CD4-positive, alpha-beta memory T cell (primary cell): ENCODE results near the gene ATP11A. TPM values are rescaled to one million over a fixed set of nuclear protein-coding genes. Genes with fewer than 3 reads are reported as not detected.

Experiments used
- CTCF ChIA-PET: fragments of 350-600 bp; sonication (Branson Sonifier 250); formaldehyde crosslinking; loops from one replicate; lab custom pipeline; 2021; ENCODE audit warnings: inconsistent platforms; ENCODE audit not compliant: partially characterized antibody; lab: Charles Lee
- POLR2A ChIA-PET: fragments of 350-600 bp; sonication (Branson Sonifier 250); formaldehyde crosslinking; loops from one replicate; lab custom pipeline; 2021; ENCODE audit not compliant: partially characterized antibody; lab: Charles Lee
- DNase-seq, 5 donors: peaks; one replicate each; pipeline versions ENCODE4 v3.0.0 to v3.0.0-alpha.2; 2020 to 2022; ENCODE audit warnings: mixed read lengths in 1 of 5
- H3K27ac ChIP-seq: one replicate; pipeline ENCODE4 v1.7.0; 2013; ENCODE audit warnings: low read depth, low read length
- H3K27me3 ChIP-seq: 2 replicates; pipeline ENCODE4 v1.7.0; 2013; ENCODE audit warnings: mild to moderate bottlenecking, low read length, moderate library complexity; ENCODE audit not compliant: insufficient read depth
- H3K36me3 ChIP-seq: 2 replicates; pipeline ENCODE4 v1.7.0; 2013; ENCODE audit warnings: mild to moderate bottlenecking, low read length, moderate library complexity; ENCODE audit not compliant: insufficient read depth
- H3K4me1 ChIP-seq: 2 replicates; pipeline ENCODE4 v1.7.0; 2013; ENCODE audit warnings: mild to moderate bottlenecking, low read length, moderate library complexity; ENCODE audit not compliant: insufficient read depth
- H3K4me3 ChIP-seq, 2 donors: one replicate each; pipeline ENCODE4 v1.7.0; 2013; ENCODE audit warnings: low read length in 2 of 2, mild to moderate bottlenecking in 1 of 2
- H3K9me3 ChIP-seq, 2 donors: one replicate each; pipeline ENCODE4 v1.7.0; 2013; ENCODE audit warnings: low read length in 2 of 2, control low read depth in 1 of 2; ENCODE audit not compliant: control insufficient read depth in 1 of 2
- H3K27ac Mint-ChIP-seq, 7 donors: one replicate each; pipeline ENCODE4 v1.8.0; 2020 to 2021; ENCODE audit warnings: mixed read lengths in 7 of 7, mild to moderate bottlenecking in 6 of 7, inconsistent platforms in 3 of 7, moderate library complexity in 3 of 7
- H3K27me3 Mint-ChIP-seq, 2 donors: one replicate each; pipeline ENCODE4 v1.8.0; 2020 to 2021; ENCODE audit warnings: mixed read lengths in 2 of 2
- H3K36me3 Mint-ChIP-seq, 2 donors: one replicate each; pipeline ENCODE4 v1.8.0; 2020 to 2021; ENCODE audit warnings: mixed read lengths in 2 of 2, inconsistent platforms in 1 of 2, mild to moderate bottlenecking in 1 of 2
- H3K4me1 Mint-ChIP-seq, 4 donors: one replicate each; pipeline ENCODE4 v1.8.0; 2020 to 2021; ENCODE audit warnings: mixed read lengths in 4 of 4, mild to moderate bottlenecking in 1 of 4
- H3K4me3 Mint-ChIP-seq, 8 donors: one replicate each; pipeline ENCODE4 v1.8.0; 2020 to 2021; ENCODE audit warnings: mixed read lengths in 8 of 8, mild to moderate bottlenecking in 7 of 8, moderate library complexity in 6 of 8, inconsistent platforms in 3 of 8
- H3K9me3 Mint-ChIP-seq, 8 donors: one replicate each; pipeline ENCODE4 v1.8.0; 2020 to 2021; ENCODE audit warnings: mixed read lengths in 8 of 8, mild to moderate bottlenecking in 5 of 8, inconsistent platforms in 3 of 8, moderate library complexity in 1 of 8
- intact Hi-C: fragments of 100-400 bp; cut with micrococcal nuclease; formaldehyde crosslinking; loops from one replicate; pipeline ENCODE4 v1.15.1; 2023
- polyA plus RNA-seq, 2 donors: library from polyadenylated mRNA; unstranded; fragments of 300-500 nt; fragmentation: Illumina TruSeq; gene quantifications; one replicate each; pipeline ENCODE4 v1.2.3, GENCODE V29; 2021
- total RNA-seq, 2 experiments: library from RNA; stranded (reverse); gene quantifications; one replicate each; pipeline ENCODE4 v1.2.3, GENCODE V29; 2021

The ATP11A gene
- total and polyA plus RNA-seq, 4 experiments from 2014 or later: 1.1 to 50.5 (median 30.7) TPM

- Mint-ChIP-seq H3K4me3 (no peak overlapping the region), H3K27ac (no peak overlapping the region), H3K4me1 (peaks cover 34 to 57% (median 37%) of the 10 kb centered on the region in 4 donors), H3K36me3 (no peaks in the 10 kb centered on the region), H3K27me3 (no peaks in the 10 kb centered on the region), H3K9me3 (no peaks in the 10 kb centered on the region)
- Histone ChIP-seq H3K36me3 (no peaks in the 10 kb centered on the region), H3K4me1 (no peaks in the 10 kb centered on the region), H3K9me3 (no peaks in the 10 kb centered on the region), H3K27me3 (no peaks in the 10 kb centered on the region), H3K27ac (no peak overlapping the region), H3K4me3 (no peak overlapping the region)
- POLR2A ChIA-PET: no interaction called here
- no peak for DNase-seq
- CTCF ChIA-PET: no interaction called here
- intact Hi-C loops: no loop called here
Measured at GRCh38 chr13:112741185-112741755, 51.4 kb downstream of the ATP11A start.

- H3K36me3 ChIP-seq: no peaks in the 10 kb centered on the region
- ChIA-PET POLR2A (no interaction called here), CTCF (no interaction called here)
- no peaks in the 10 kb centered on the region for H3K9me3 ChIP-seq
- H3K4me3 Mint-ChIP-seq: no peak overlapping the region
- no peaks in the 10 kb centered on the region for H3K27me3 Mint-ChIP-seq
- no peaks in the 10 kb centered on the region for H3K36me3 Mint-ChIP-seq
- peaks cover 37 to 58% (median 39%) of the 10 kb centered on the region in 4 donors for H3K4me1 Mint-ChIP-seq
- H3K27me3 ChIP-seq: no peaks in the 10 kb centered on the region
- no peak for DNase-seq
- H3K27ac ChIP-seq: no peak overlapping the region
- H3K4me1 ChIP-seq: no peaks in the 10 kb centered on the region
- peak overlapping the region in 1 of 7 donors; percentile 31 for H3K27ac Mint-ChIP-seq
- H3K4me3 ChIP-seq: no peak overlapping the region
- no peaks in the 10 kb centered on the region for H3K9me3 Mint-ChIP-seq
- intact Hi-C loops: no loop called here
Measured at GRCh38 chr13:112741835-112742570, 52.2 kb downstream of the ATP11A start.

DNA sequence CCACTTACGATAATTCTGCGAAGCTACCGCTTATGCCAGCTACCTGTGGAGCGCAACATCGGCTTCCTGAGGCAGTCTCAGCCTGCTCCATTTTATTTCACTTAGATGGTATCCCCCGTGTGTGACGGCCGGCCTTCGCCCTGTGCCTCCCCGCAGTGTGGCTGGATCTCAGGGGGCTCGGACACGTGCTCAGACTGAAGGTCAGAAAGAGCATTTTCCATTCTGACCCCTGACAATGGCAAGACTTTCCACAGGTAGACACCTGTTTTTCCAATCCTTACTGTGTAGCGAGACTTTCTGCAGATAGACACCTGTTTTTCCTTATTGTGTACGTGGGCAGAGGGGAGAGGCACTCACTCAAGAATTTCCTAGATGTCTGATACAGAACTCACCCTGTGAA is 52.7 kb downstream of the ATP11A start:
- no peaks in the 10 kb centered on the region for H3K9me3 ChIP-seq
- no peaks in the 10 kb centered on the region for H3K27me3 ChIP-seq
- no peaks in the 10 kb centered on the region for H3K36me3 ChIP-seq
- Mint-ChIP-seq H3K27ac (peak overlapping the region in 2 of 7 donors; percentile 7 to 39), H3K4me3 (no peak overlapping the region), H3K4me1 (peaks cover 37 to 54% (median 39%) of the 10 kb centered on the region in 4 donors), H3K27me3 (no peaks in the 10 kb centered on the region), H3K36me3 (no peaks in the 10 kb centered on the region), H3K9me3 (no peaks in the 10 kb centered on the region)
- DNase-seq: no peak
- ChIA-PET CTCF (no interaction called here), POLR2A (no interaction called here)
- intact Hi-C loops: no loop called here
- no peak overlapping the region for H3K27ac ChIP-seq
- no peaks in the 10 kb centered on the region for H3K4me1 ChIP-seq
- H3K4me3 ChIP-seq: no peak overlapping the region

GRCh38 chr13:112743451-112744167 is 53.8 kb downstream of the ATP11A start:
- peak overlapping the region in 1 of 7 donors; percentile 36 for H3K27ac Mint-ChIP-seq
- POLR2A ChIA-PET: no interaction called here

DNA sequence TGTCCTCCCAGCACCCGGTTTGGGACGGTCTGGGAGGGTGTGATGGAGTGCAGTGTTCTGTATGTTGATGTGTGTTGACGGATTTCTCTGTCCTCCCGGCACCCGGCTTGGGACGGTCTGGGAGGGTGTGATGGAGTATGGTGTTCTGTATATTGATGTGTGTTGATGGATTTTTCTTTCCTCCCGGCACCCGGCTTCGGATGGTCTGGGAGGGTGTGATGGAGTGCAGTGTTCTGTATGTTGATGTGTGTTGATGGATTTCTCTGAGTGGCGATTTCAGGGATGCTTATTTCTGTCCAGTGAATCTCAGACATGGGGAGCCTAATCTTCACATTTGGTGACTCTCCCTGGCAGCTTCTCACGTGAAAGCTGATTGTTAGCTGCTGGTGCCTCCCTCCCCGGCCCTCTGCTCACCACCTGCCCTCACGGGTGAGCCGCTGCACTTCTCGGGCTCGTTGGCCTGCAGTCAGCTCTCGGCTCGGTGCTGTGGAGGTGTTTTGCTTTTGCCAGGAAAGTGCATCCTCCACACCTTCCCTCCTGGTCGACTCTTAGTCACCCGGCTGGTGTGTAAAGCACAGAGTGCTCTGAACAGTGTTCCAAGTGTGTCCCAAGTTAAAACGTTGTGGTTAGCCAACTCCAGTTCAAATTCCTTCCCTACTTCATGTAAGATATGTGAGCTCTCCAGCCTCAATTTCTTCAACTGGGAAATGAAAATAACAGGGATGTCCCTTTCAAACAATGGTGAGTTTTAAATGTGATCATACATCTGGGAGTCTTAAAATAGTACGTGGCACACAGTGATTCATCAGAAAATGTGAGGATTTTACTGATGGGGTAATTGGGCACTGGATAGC is 54.6 kb downstream of the ATP11A start:
- peaks cover 34 to 53% (median 34%) of the 10 kb centered on the region in 4 donors for H3K4me1 Mint-ChIP-seq
- CTCF ChIA-PET: no interaction called here

More at GRCh38 chr13:112743451-112744167, 53.8 kb downstream of the ATP11A start:
- Histone ChIP-seq H3K27ac (no peak overlapping the region), H3K36me3 (no peaks in the 10 kb centered on the region), H3K4me3 (no peak overlapping the region), H3K4me1 (no peaks in the 10 kb centered on the region), H3K27me3 (no peaks in the 10 kb centered on the region), H3K9me3 (no peaks in the 10 kb centered on the region)
- intact Hi-C loops: no loop called here
- Mint-ChIP-seq H3K36me3 (no peaks in the 10 kb centered on the region), H3K9me3 (no peaks in the 10 kb centered on the region), H3K4me3 (no peak overlapping the region), H3K4me1 (peaks cover 36 to 54% (median 38%) of the 10 kb centered on the region in 4 donors), H3K27me3 (no peaks in the 10 kb centered on the region)
- no peak for DNase-seq
- CTCF ChIA-PET: no interaction called here

GRCh38 chr13:112746044-112746443 is 56.2 kb downstream of the ATP11A start:
- Histone ChIP-seq H3K27me3 (no peaks in the 10 kb centered on the region), H3K4me3 (no peak overlapping the region), H3K9me3 (no peaks in the 10 kb centered on the region), H3K4me1 (no peaks in the 10 kb centered on the region), H3K27ac (no peak overlapping the region), H3K36me3 (no peaks in the 10 kb centered on the region)
- Mint-ChIP-seq H3K27ac (peak overlapping the region in 1 of 7 donors; percentile 52), H3K27me3 (no peaks in the 10 kb centered on the region), H3K36me3 (peaks cover 0 to 3% of the 10 kb centered on the region in 2 donors), H3K4me3 (no peak overlapping the region), H3K4me1 (peaks cover 22 to 44% (median 31%) of the 10 kb centered on the region in 4 donors), H3K9me3 (no peaks in the 10 kb centered on the region)
- no peak for DNase-seq
- intact Hi-C loops: no loop called here
- POLR2A ChIA-PET: no interaction called here
- CTCF ChIA-PET: no interaction called here

More for the DNA sequence above, 54.6 kb downstream of the ATP11A start:
- Mint-ChIP-seq H3K27me3 (no peaks in the 10 kb centered on the region), H3K27ac (peak overlapping the region in 3 of 7 donors; percentile 36 to 52 (median 46)), H3K9me3 (no peaks in the 10 kb centered on the region), H3K36me3 (peaks cover 0 to 3% of the 10 kb centered on the region in 2 donors), H3K4me3 (no peak overlapping the region)
- DNase-seq: no peak
- H3K27ac ChIP-seq: no peak overlapping the region
- no peaks in the 10 kb centered on the region for H3K36me3 ChIP-seq
- no peak overlapping the region for H3K4me3 ChIP-seq
- intact Hi-C loops: no loop called here
- H3K27me3 ChIP-seq: no peaks in the 10 kb centered on the region
- no peaks in the 10 kb centered on the region for H3K4me1 ChIP-seq
- H3K9me3 ChIP-seq: no peaks in the 10 kb centered on the region
- POLR2A ChIA-PET: no interaction called here
